SU-DHL-6 (cell line): ENCODE measurements around the gene THSD7A.

Experiments used
- EZH2phosphoT487 ChIP-seq: fragments of 200-600 bp; sonication (generic), shearing (Covaris generic); conservative IDR thresholded peaks from 2 replicates; pipeline ENCODE4 v1.6.1; 2018; ENCODE audit warnings: mild to moderate bottlenecking, antibody characterized with exemption, low read length, moderate library complexity, mixed read lengths
- TF ChIP-seq, protein P1 (sequence below): fragments of 200-600 bp; sonication (generic); IDR thresholded peaks from one replicate; pipeline ENCODE4 v1.5.1; 2017; ENCODE audit warnings: antibody characterized with exemption, mild to moderate bottlenecking, low read length, moderate library complexity; ENCODE audit not compliant: insufficient read depth, poor library complexity, severe bottlenecking

DNA sequence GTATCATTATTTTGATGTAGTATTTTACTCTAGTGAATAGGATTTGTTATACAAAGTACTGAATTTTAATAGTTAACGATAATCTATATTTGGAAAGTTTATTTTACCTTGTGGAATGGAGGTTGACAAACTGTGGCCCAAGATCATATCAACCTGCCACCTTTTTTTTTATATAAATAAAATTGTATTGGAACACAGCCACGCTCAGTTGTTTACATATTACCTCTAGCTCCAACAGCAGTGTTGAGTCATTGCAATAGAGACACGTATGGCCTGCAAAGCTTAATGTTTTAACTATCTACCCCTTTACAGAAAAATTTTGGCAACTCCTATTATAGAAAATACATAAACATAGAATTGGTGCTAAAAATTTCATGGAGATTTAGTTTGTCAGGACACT lies 239.3 kb downstream of the THSD7A start:
- TF ChIP-seq, protein P1, sequence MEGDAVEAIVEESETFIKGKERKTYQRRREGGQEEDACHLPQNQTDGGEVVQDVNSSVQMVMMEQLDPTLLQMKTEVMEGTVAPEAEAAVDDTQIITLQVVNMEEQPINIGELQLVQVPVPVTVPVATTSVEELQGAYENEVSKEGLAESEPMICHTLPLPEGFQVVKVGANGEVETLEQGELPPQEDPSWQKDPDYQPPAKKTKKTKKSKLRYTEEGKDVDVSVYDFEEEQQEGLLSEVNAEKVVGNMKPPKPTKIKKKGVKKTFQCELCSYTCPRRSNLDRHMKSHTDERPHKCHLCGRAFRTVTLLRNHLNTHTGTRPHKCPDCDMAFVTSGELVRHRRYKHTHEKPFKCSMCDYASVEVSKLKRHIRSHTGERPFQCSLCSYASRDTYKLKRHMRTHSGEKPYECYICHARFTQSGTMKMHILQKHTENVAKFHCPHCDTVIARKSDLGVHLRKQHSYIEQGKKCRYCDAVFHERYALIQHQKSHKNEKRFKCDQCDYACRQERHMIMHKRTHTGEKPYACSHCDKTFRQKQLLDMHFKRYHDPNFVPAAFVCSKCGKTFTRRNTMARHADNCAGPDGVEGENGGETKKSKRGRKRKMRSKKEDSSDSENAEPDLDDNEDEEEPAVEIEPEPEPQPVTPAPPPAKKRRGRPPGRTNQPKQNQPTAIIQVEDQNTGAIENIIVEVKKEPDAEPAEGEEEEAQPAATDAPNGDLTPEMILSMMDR: no peak
- TF ChIP-seq EZH2phosphoT487: no peak
